DOHH2 (cell line): ENCODE measurements around the gene KRT84.

Experiments used
- EZH2phosphoT487 ChIP-seq: fragments of 200-600 bp; sonication (generic); IDR thresholded peaks from 2 replicates; pipeline ENCODE4 v1.6.1; 2017; ENCODE audit warnings: borderline replicate concordance, mild to moderate bottlenecking, antibody characterized with exemption, low read length, moderate library complexity, mixed read lengths
- TF ChIP-seq, protein P1 (sequence below): fragments of 200-600 bp; sonication (generic); IDR thresholded peaks from one replicate; pipeline ENCODE4 v1.5.1; 2014; ENCODE audit warnings: antibody characterized with exemption, mild to moderate bottlenecking, low read depth, low read length; ENCODE audit not compliant: poor library complexity, severe bottlenecking

DNA sequence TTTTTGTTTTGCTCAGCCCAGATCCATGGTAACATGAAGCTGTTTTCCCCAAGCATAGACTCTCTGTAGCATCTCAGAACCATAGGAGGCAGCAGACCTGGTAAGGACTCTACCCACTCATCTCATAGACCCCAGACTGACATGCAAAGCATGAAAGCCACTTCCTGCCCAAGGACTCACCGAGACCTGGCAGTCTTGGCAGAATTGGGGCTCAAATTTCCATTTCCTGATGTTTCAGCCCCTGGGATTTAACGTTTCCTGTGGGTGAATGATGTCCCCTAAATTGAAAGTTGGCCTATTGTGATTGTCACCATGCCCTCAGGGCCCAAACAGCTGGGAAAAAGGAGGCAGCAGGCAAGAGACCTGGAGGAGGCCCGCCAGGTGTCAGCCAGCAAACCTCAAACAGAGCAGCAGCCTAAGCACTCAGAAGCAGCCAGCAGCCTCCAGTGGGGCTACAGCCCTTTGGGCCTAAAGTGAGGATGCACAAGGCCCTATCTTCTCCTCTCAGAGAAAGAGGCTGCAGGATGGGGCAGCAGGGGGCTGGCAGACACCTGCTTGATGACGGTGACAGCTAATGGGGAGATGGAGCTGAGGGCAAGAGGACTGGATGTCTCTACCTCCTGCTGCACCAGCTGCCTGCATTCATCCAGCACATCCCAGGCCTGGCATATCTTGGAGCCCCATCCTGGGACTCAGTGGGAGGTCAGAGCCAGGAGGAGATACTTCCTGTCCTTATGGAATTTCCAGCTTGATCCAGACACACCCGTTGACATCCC is 26.7 kb downstream of the KRT84 start:
- TF ChIP-seq, protein P1, sequence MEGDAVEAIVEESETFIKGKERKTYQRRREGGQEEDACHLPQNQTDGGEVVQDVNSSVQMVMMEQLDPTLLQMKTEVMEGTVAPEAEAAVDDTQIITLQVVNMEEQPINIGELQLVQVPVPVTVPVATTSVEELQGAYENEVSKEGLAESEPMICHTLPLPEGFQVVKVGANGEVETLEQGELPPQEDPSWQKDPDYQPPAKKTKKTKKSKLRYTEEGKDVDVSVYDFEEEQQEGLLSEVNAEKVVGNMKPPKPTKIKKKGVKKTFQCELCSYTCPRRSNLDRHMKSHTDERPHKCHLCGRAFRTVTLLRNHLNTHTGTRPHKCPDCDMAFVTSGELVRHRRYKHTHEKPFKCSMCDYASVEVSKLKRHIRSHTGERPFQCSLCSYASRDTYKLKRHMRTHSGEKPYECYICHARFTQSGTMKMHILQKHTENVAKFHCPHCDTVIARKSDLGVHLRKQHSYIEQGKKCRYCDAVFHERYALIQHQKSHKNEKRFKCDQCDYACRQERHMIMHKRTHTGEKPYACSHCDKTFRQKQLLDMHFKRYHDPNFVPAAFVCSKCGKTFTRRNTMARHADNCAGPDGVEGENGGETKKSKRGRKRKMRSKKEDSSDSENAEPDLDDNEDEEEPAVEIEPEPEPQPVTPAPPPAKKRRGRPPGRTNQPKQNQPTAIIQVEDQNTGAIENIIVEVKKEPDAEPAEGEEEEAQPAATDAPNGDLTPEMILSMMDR, result peak; percentile 50
- TF ChIP-seq EZH2phosphoT487, result no peak
